ENCODE results near the gene FIGNL2. TPM values are rescaled to one million over a fixed set of nuclear protein-coding genes. Genes with fewer than 3 reads are reported as not detected.

The FIGNL2 gene
- total and polyA plus RNA-seq, 2 of the 13 experiments (the other 11 are each of a cell fraction or from before 2014, with no cell fraction given) = 0.82 to 1.00 TPM

DNA sequence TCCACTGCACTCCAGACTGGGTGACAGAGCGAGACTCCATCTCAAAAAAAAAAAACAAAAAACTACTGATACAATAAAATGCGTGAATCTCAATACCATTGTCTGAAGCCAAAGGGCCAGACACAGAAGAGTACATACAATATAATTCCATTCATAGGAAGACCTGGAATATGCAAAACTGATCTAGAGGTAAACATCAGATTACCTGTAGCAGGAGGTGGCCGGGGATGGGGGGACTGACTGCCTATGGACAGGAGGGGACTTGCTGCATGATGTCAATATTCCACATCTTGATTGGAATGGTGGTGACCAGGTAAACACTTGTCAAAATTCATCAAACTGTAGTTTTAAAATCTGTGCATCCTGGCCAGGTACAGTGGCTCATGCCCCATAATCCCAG is 12.5 kb upstream of the FIGNL2 start:
- ChIA-PET CTCF (ENCODE audit: low intra/inter-chr PET ratio, low total read pairs) (no interaction called here), POLR2A (no interaction called here)
- H3K4me1 ChIP-seq (ENCODE audit: insufficient read depth, low read length) = peaks cover 46% of the 10 kb centered on the region
- ATAC-seq (no peak), DNase-seq (ENCODE audit: low spot score) (no peak), FAIRE-seq (no peak)
- in situ Hi-C loops (cut with HindIII; ENCODE audit: extremely low pct_ligation_motif_present, low pct_unique_long_range_greater_than_20kb) (no loop called here), intact Hi-C loops (cut with micrococcal nuclease; ENCODE audit: unreplicated experiment) (no loop called here)
- no peaks in the 10 kb centered on the region for H3K79me2 ChIP-seq (ENCODE audit: insufficient read depth, low read length)
- no peak overlapping the region for H3K9ac ChIP-seq (ENCODE audit: insufficient read depth, low read depth, low read length)
- TF ChIP-seq TBP (CRISPR knock-in tag; IDR thresholded peaks at IDR 0.05) = no peak
- TF ChIP-seq, protein P1, sequence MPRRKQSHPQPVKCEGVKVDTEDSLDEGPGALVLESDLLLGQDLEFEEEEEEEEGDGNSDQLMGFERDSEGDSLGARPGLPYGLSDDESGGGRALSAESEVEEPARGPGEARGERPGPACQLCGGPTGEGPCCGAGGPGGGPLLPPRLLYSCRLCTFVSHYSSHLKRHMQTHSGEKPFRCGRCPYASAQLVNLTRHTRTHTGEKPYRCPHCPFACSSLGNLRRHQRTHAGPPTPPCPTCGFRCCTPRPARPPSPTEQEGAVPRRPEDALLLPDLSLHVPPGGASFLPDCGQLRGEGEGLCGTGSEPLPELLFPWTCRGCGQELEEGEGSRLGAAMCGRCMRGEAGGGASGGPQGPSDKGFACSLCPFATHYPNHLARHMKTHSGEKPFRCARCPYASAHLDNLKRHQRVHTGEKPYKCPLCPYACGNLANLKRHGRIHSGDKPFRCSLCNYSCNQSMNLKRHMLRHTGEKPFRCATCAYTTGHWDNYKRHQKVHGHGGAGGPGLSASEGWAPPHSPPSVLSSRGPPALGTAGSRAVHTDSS (CRISPR knock-in tag; conservative IDR thresholded peaks at IDR 0.05) = no peak
- no peak for TF ChIP-seq CENPX (CRISPR knock-in tag; IDR thresholded peaks at IDR 0.05)
- TF ChIP-seq ZNF83 (CRISPR knock-in tag; IDR thresholded peaks at IDR 0.05; ENCODE audit: borderline replicate concordance) = no peak
- TF ChIP-seq ZNF232 (CRISPR knock-in tag; IDR thresholded peaks at IDR 0.05; ENCODE audit: borderline replicate concordance) = no peak
- no peak for TF ChIP-seq ZNF44 (CRISPR knock-in tag; IDR thresholded peaks at IDR 0.05)
- TF ChIP-seq RXRB (CRISPR knock-in tag; IDR thresholded peaks at IDR 0.05; ENCODE audit: borderline replicate concordance) = no peak
- BruUV-seq (replicated peaks) = no TSS peak
- no peak overlapping the region for H3K4me3 ChIP-seq (replicated peaks in 1 of 3; ENCODE audit: insufficient read depth in 1 of 3, low read depth in 2 of 3, low read length in 3 of 3)
- no peaks in the 10 kb centered on the region for H3K9me3 ChIP-seq (ENCODE audit: low read length)
- no peak overlapping the region for H2AFZ ChIP-seq (ENCODE audit: low read length)
- H3K27ac ChIP-seq (ENCODE audit: extremely low read length, insufficient read depth, low read length) = no peak overlapping the region
- 69% methylated on average over 3 of the region's 3 CpGs for WGBS (ENCODE audit: low lambda C conversion rate)
- H3K4me2 ChIP-seq (ENCODE audit: low read depth, low read length) = no peak overlapping the region
- no peaks in the 10 kb centered on the region for H4K20me1 ChIP-seq (ENCODE audit: insufficient read depth, low read length)
- H3K27me3 ChIP-seq (ENCODE audit: control insufficient read depth in 1 of 2, insufficient read depth in 2 of 2, low read length in 2 of 2) = peaks cover 3 to 8% of the 10 kb centered on the region in 2 experiments; a peak in 2 of 5 replicates
- no peaks in the 10 kb centered on the region for H3K36me3 ChIP-seq (replicated peaks in 1 of 2; ENCODE audit: control insufficient read depth in 1 of 2, insufficient read depth in 2 of 2, low read length in 2 of 2)

Data from HepG2 (cell line).